Progenitor cell of endocrine pancreas (in vitro differentiated cells): Measurements from ENCODE around the gene KRTAP3-3. TPM values are rescaled to one million over a fixed set of nuclear protein-coding genes. Genes with fewer than 3 reads are reported as not detected.

ENCODE experiments used
- DNase-seq: peaks from one replicate; pipeline ENCODE4 v3.0.0; 2021; ENCODE audit warnings: low spot score; ENCODE audit not compliant: unreplicated experiment
- H3K27ac Mint-ChIP-seq: 2 replicates; pipeline ENCODE4 v1.8.0; 2021; ENCODE audit warnings: mild to moderate bottlenecking, moderate library complexity, mixed read lengths
- H3K27me3 Mint-ChIP-seq: 2 replicates; pipeline ENCODE4 v1.8.0; 2021; ENCODE audit warnings: mixed read lengths
- H3K36me3 Mint-ChIP-seq: 2 replicates; pipeline ENCODE4 v1.8.0; 2022; ENCODE audit warnings: mixed read lengths; ENCODE audit not compliant: insufficient read depth
- H3K4me1 Mint-ChIP-seq: 2 replicates; pipeline ENCODE4 v1.8.0; 2021; ENCODE audit warnings: low read depth, mixed read lengths
- H3K4me3 Mint-ChIP-seq: 2 replicates; pipeline ENCODE4 v1.8.0; 2021; ENCODE audit warnings: low read depth, mild to moderate bottlenecking, moderate library complexity, mixed read lengths
- H3K9me3 Mint-ChIP-seq: 2 replicates; pipeline ENCODE4 v1.8.0; 2021; ENCODE audit warnings: low read depth, mixed read lengths
- total RNA-seq: library from RNA; stranded (reverse); gene quantifications from 2 replicates; pipeline ENCODE4 v1.2.1, GENCODE V29; 2021
- TF ChIP-seq, protein P1 (sequence below): fragments of 200-600 bp; sonication (generic); IDR thresholded peaks from one replicate; pipeline ENCODE4 v1.5.0; 2021; ENCODE audit warnings: antibody characterized with exemption, mild to moderate bottlenecking; ENCODE audit not compliant: unreplicated experiment

Gene KRTAP3-3
- total RNA-seq, 1 donor from 2014 or later = not detected

DNA sequence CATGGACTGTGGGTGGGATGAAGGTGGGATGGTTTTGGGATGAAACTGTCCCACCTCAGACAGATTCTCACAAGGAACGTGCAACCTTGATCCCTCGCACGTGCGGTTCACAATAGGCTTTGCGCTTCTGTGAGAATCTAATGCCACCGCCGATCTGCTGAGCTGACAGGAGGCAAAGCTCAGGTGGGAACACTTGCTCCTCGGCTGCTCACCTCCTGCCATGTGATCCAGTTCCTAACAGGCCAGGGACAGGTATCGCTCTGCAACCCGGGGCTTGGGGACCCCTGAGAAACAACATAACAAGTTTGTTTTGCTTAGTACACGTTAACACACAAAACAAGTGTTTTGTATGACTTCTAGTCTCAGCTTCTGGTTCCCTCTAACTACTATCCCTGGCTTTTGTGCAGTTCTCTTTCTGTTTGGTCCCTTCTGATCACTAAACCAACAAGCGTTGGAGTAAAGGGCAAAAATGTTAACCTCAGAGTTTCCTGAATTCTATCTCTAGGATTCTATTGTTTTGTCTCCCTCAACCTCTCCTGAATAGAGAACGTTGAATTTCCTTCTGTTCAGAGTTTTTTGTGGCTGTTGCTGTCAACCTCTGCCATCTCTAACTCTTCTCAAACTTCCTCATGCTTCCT lies 22.7 kb upstream of the KRTAP3-3 start:
- no peak overlapping the region for H3K4me3 Mint-ChIP-seq
- no peak overlapping the region for H3K27ac Mint-ChIP-seq
- no peak for DNase-seq
- TF ChIP-seq, protein P1, sequence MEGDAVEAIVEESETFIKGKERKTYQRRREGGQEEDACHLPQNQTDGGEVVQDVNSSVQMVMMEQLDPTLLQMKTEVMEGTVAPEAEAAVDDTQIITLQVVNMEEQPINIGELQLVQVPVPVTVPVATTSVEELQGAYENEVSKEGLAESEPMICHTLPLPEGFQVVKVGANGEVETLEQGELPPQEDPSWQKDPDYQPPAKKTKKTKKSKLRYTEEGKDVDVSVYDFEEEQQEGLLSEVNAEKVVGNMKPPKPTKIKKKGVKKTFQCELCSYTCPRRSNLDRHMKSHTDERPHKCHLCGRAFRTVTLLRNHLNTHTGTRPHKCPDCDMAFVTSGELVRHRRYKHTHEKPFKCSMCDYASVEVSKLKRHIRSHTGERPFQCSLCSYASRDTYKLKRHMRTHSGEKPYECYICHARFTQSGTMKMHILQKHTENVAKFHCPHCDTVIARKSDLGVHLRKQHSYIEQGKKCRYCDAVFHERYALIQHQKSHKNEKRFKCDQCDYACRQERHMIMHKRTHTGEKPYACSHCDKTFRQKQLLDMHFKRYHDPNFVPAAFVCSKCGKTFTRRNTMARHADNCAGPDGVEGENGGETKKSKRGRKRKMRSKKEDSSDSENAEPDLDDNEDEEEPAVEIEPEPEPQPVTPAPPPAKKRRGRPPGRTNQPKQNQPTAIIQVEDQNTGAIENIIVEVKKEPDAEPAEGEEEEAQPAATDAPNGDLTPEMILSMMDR = no peak
- peaks cover 2% of the 10 kb centered on the region for H3K9me3 Mint-ChIP-seq
- H3K4me1 Mint-ChIP-seq = peaks cover 4% of the 10 kb centered on the region
- no peaks in the 10 kb centered on the region for H3K36me3 Mint-ChIP-seq
- H3K27me3 Mint-ChIP-seq = no peaks in the 10 kb centered on the region

GRCh38 chr17:41015454-41015853 lies 21.5 kb upstream of the KRTAP3-3 start:
- peaks cover 4% of the 10 kb centered on the region for H3K4me1 Mint-ChIP-seq
- DNase-seq = no peak
- H3K9me3 Mint-ChIP-seq = no peaks in the 10 kb centered on the region
- no peak overlapping the region for H3K4me3 Mint-ChIP-seq
- TF ChIP-seq, protein P1 = no peak
- no peaks in the 10 kb centered on the region for H3K27me3 Mint-ChIP-seq
- H3K36me3 Mint-ChIP-seq = no peaks in the 10 kb centered on the region
- no peak overlapping the region for H3K27ac Mint-ChIP-seq

- Mint-ChIP-seq H3K36me3 (no peaks in the 10 kb centered on the region), H3K4me3 (no peak overlapping the region), H3K4me1 (peaks cover 17% of the 10 kb centered on the region), H3K27me3 (no peaks in the 10 kb centered on the region), H3K27ac (no peak overlapping the region), H3K9me3 (no peaks in the 10 kb centered on the region)
- TF ChIP-seq, protein P1 = no peak
- no peak for DNase-seq
Measured at GRCh38 chr17:41013606-41014005, 19.6 kb upstream of the KRTAP3-3 start.

DNA sequence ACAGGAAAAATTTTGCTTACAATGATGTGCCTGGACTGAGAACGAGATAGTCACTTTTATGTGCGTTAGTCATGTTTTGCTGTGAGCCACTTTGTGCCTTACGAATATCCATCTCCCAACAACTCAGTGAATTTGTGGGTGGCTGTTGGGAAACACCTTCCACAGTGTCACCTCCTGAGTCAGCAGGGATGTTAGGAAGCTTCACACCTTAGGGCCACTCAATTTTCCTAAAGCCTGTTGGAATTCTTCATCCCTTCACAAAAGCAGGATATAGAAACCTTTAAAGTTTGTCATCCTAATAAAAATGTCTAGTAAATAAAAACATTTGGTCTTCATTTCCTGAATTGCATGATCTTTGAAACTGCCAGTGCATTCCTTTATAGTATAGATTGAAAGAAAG lies 19.2 kb upstream of the KRTAP3-3 start:
- no peaks in the 10 kb centered on the region for H3K9me3 Mint-ChIP-seq
- H3K27me3 Mint-ChIP-seq = no peaks in the 10 kb centered on the region
- no peaks in the 10 kb centered on the region for H3K36me3 Mint-ChIP-seq
- no peak overlapping the region for H3K4me3 Mint-ChIP-seq
- DNase-seq = no peak
- TF ChIP-seq, protein P1 = no peak
- peaks cover 19% of the 10 kb centered on the region for H3K4me1 Mint-ChIP-seq
- H3K27ac Mint-ChIP-seq = no peak overlapping the region

GRCh38 chr17:41012326-41013120 lies 18.6 kb upstream of the KRTAP3-3 start:
- H3K27ac Mint-ChIP-seq = no peak overlapping the region

More at GRCh38 chr17:41012326-41013120, 18.6 kb upstream of the KRTAP3-3 start:
- TF ChIP-seq, protein P1 = no peak
- no peak for DNase-seq
- peaks cover 19% of the 10 kb centered on the region for H3K4me1 Mint-ChIP-seq
- no peak overlapping the region for H3K4me3 Mint-ChIP-seq
- H3K9me3 Mint-ChIP-seq = no peaks in the 10 kb centered on the region
- H3K27me3 Mint-ChIP-seq = no peaks in the 10 kb centered on the region
- H3K36me3 Mint-ChIP-seq = no peaks in the 10 kb centered on the region
